GM18517 (cell line): ENCODE measurements around the gene OR5B12.
A peak's percentile ranks its signal among the peaks of the same experiment; 100 is the strongest.
"Not testable (repeated sequence)": the region's sequence is repeated elsewhere in the genome, so short reads cannot be mapped to it uniquely, and the experiment has no call there.

Experiments
- ATAC-seq: cut with Tn5 transposase; IDR thresholded peaks from one replicate; pipeline ENCODE4 v1.9.1; 2021; ENCODE audit warnings: mild to moderate bottlenecking, moderate library complexity; ENCODE audit not compliant: unreplicated experiment

Gene OR5B12

GRCh38 chr11:58442136-58442535, at the start of gene OR5B12:
OR5B12 (minus strand) TSS chr11:58442236; CDS start chr11:58440151, 2,085 bp downstream.
- no peak for ATAC-seq

- no peak for ATAC-seq
Observed at GRCh38 chr11:58490827-58491226, 48.8 kb upstream of the OR5B12 start.

- ATAC-seq: no peak
Observed at GRCh38 chr11:58487170-58487569, 45.1 kb upstream of the OR5B12 start.

GRCh38 chr11:58485961-58486360, 43.9 kb upstream of the OR5B12 start:
- ATAC-seq: no peak

GRCh38 chr11:58471892-58472291, 29.9 kb upstream of the OR5B12 start:
- no peak for ATAC-seq

GRCh38 chr11:58466293-58466692, 24.3 kb upstream of the OR5B12 start:
- no peak for ATAC-seq

- ATAC-seq: no peak
Observed at GRCh38 chr11:58465690-58466089, 23.7 kb upstream of the OR5B12 start.

GRCh38 chr11:58451585-58451984, 9.5 kb upstream of the OR5B12 start:
- ATAC-seq: no peak

- no peak for ATAC-seq
Observed at GRCh38 chr11:58446294-58446693, 4.3 kb upstream of the OR5B12 start.

GRCh38 chr11:58444300-58444699, 2.3 kb upstream of the OR5B12 start:
- ATAC-seq: no peak

- ATAC-seq: no peak
Observed at GRCh38 chr11:58438486-58438885, 3.5 kb downstream of the OR5B12 start.

GRCh38 chr11:58434217-58434616, 7.8 kb downstream of the OR5B12 start:
- ATAC-seq: no peak

- peak; percentile 67 for ATAC-seq
Observed at GRCh38 chr11:58433638-58434203, 8.3 kb downstream of the OR5B12 start.

GRCh38 chr11:58429273-58429672, 12.8 kb downstream of the OR5B12 start:
- ATAC-seq: no peak

GRCh38 chr11:58428021-58428420, 14.0 kb downstream of the OR5B12 start, which contains the start of gene OR5B2:
OR5B2 (minus strand) TSS chr11:58428121; CDS start chr11:58423261, 4,860 bp downstream.
- no peak for ATAC-seq

- no peak for ATAC-seq
Observed at GRCh38 chr11:58406774-58407173, 35.3 kb downstream of the OR5B12 start, which contains the start of gene OR5B3. OR5B3 (minus strand) TSS chr11:58406874; CDS start chr11:58403409, 3,465 bp downstream.

- not testable (repeated sequence) for ATAC-seq
Observed at GRCh38 chr11:58399622-58400021, 42.4 kb downstream of the OR5B12 start.

- ATAC-seq: no peak
Observed at GRCh38 chr11:58395581-58395980, 46.5 kb downstream of the OR5B12 start.

GRCh38 chr11:58394195-58394594, 47.8 kb downstream of the OR5B12 start:
- ATAC-seq: no peak

GRCh38 chr11:58392746-58393145, 49.3 kb downstream of the OR5B12 start:
- no peak for ATAC-seq

- no peak for ATAC-seq
Observed at GRCh38 chr11:58391879-58392278, 50.2 kb downstream of the OR5B12 start.

- no peak for ATAC-seq
Observed at GRCh38 chr11:58390551-58391063, 51.4 kb downstream of the OR5B12 start.
